ENCODE results near the gene EBF4. TPM values are rescaled to one million over a fixed set of nuclear protein-coding genes. Genes with fewer than 3 reads are reported as not detected.
A peak's percentile ranks its signal among the peaks of the same experiment; 100 is the strongest.

The EBF4 gene
- total RNA-seq, 1 experiment from 2014 or later = 2.7 TPM

GRCh38 chr20:2798095-2798805 lies 105.7 kb downstream of the EBF4 start (continued):
- TF ChIP-seq TEAD1 (CRISPR knock-in tag; IDR thresholded peaks at IDR 0.05) = no peak

- Mint-ChIP-seq H3K4me1 (peaks cover 25% of the 10 kb centered on the region), H3K27me3 (ENCODE audit: low read depth) (peaks cover 38% of the 10 kb centered on the region), H3K9me3 (no peaks in the 10 kb centered on the region), H3K4me3 (peak overlapping the region; percentile 95), H3K27ac (no peak overlapping the region), H3K36me3 (peaks cover 22% of the 10 kb centered on the region)
- DNase-seq (ENCODE audit: low spot score) (no peak), ATAC-seq (0 out of 2 replicates have a peak, but pooled peaks have one; percentile 2)
- ChIA-PET CTCF (interaction anchor here (0.7 to 4.5 kb wide), 8 partner anchors 8 to 53 kb away, joined by 3 to 24 read pairs (median 4); partner anchors contain the start of gene TMEM239), POLR2A (interaction anchor here (0.6 to 0.9 kb wide), 3 partner anchors 9 to 78 kb away, joined by 3 to 13 read pairs (median 4); no protein-coding TSS in a partner anchor)
- TF ChIP-seq ZNF423 (CRISPR knock-in tag; IDR thresholded peaks at IDR 0.05) (peak; percentile 61), JAZF1 (CRISPR knock-in tag; IDR thresholded peaks at IDR 0.05) (no peak), ZNF425 (CRISPR knock-in tag; conservative IDR thresholded peaks at IDR 0.05) (no peak)
Measured at GRCh38 chr20:2798814-2799213, 106.2 kb downstream of the EBF4 start.

GRCh38 chr20:2799271-2799670 lies 106.7 kb downstream of the EBF4 start:
- no peak for ATAC-seq
- DNase-seq (ENCODE audit: low spot score) = no peak
- no peaks in the 10 kb centered on the region for H3K9me3 Mint-ChIP-seq
- no peak overlapping the region for H3K27ac Mint-ChIP-seq
- peaks cover 26% of the 10 kb centered on the region for H3K4me1 Mint-ChIP-seq
- ChIA-PET CTCF (interaction anchor here (0.7 to 4.5 kb wide), 9 partner anchors 9 to 67 kb away, joined by 3 to 24 read pairs (median 3); partner anchors contain the start of gene TMEM239), POLR2A (interaction anchor here (0.6 to 0.9 kb wide), 3 partner anchors 9 to 78 kb away, joined by 3 to 13 read pairs (median 4); no protein-coding TSS in a partner anchor)
- H3K36me3 Mint-ChIP-seq = peaks cover 22% of the 10 kb centered on the region
- peaks cover 43% of the 10 kb centered on the region for H3K27me3 Mint-ChIP-seq (ENCODE audit: low read depth)
- peak overlapping the region; percentile 95 for H3K4me3 Mint-ChIP-seq
- 0 out of 2 replicates have a peak, but pooled peaks have one; percentile 20 for TF ChIP-seq SMAD4 (CRISPR knock-in tag; IDR thresholded peaks at IDR 0.05)
- peak; percentile 43; the same call in 1 of the 2 replicates for TF ChIP-seq MAX (CRISPR knock-in tag; IDR thresholded peaks at IDR 0.05)
- no peak for TF ChIP-seq ZMAT4 (CRISPR knock-in tag; IDR thresholded peaks at IDR 0.05)
- TF ChIP-seq ZBTB21 (CRISPR knock-in tag; IDR thresholded peaks at IDR 0.05; ENCODE audit: borderline replicate concordance) = no peak
- peak; percentile 44; the same call in 1 of the 2 replicates for TF ChIP-seq E2F1 (CRISPR knock-in tag; IDR thresholded peaks at IDR 0.05)

- peak; percentile 17 for ATAC-seq
- CTCF ChIA-PET = interaction anchor here (0.7 to 4.5 kb wide), 15 partner anchors 9 to 128 kb away, joined by 3 to 24 read pairs (median 4); partner anchors contain the start of gene TMEM239
- H3K27ac Mint-ChIP-seq = peak overlapping the region; percentile 75
- TF ChIP-seq GRHL2 (CRISPR knock-in tag; IDR thresholded peaks at IDR 0.05; ENCODE audit: insufficient replicate concordance, severe bottlenecking) = no peak
- no peak for TF ChIP-seq MLX (CRISPR knock-in tag; IDR thresholded peaks at IDR 0.05)
- peak; percentile 89; the same call in 1 of the 2 replicates for TF ChIP-seq ZSCAN18 (CRISPR knock-in tag; IDR thresholded peaks at IDR 0.05)
- 0 out of 2 replicates have a peak, but pooled peaks have one; percentile 4 for TF ChIP-seq TP53 (CRISPR knock-in tag; IDR thresholded peaks at IDR 0.05)
- no peak; the same call in 1 of the 2 replicates for TF ChIP-seq ZBTB21 (CRISPR knock-in tag; IDR thresholded peaks at IDR 0.05; ENCODE audit: borderline replicate concordance)
- 0 out of 2 replicates have a peak, but pooled peaks have one; percentile 31 for TF ChIP-seq NR3C1 (CRISPR knock-in tag; conservative IDR thresholded peaks at IDR 0.05; ENCODE audit: low read depth)
- no peak; the same call in 1 of the 2 replicates for TF ChIP-seq E2F5 (CRISPR knock-in tag; IDR thresholded peaks at IDR 0.05)
- TF ChIP-seq ZBTB43 (CRISPR knock-in tag; IDR thresholded peaks at IDR 0.05) = peak; percentile 100
- no peak for TF ChIP-seq ZNF423 (CRISPR knock-in tag; IDR thresholded peaks at IDR 0.05)
Measured at GRCh38 chr20:2799688-2800520, 107.3 kb downstream of the EBF4 start.

More at GRCh38 chr20:2799688-2800520, 107.3 kb downstream of the EBF4 start:
- DNase-seq (ENCODE audit: low spot score) = peak; percentile 39
- H3K4me3 Mint-ChIP-seq = peak overlapping the region; percentile 95
- H3K36me3 Mint-ChIP-seq = peaks cover 22% of the 10 kb centered on the region
- peaks cover 49% of the 10 kb centered on the region for H3K27me3 Mint-ChIP-seq (ENCODE audit: low read depth)
- POLR2A ChIA-PET = interaction anchor here (0.9 kb wide), 1 partner anchor 10 kb away, joined by 3 read pairs; no protein-coding TSS in a partner anchor
- no peaks in the 10 kb centered on the region for H3K9me3 Mint-ChIP-seq
- H3K4me1 Mint-ChIP-seq = peaks cover 29% of the 10 kb centered on the region
